PC-3 (cell line): Measurements from ENCODE around the gene SOD1. TPM values are rescaled to one million over a fixed set of nuclear protein-coding genes. Genes with fewer than 3 reads are reported as not detected.

Experiments
- ATAC-seq: fragments of 200-7000 bp; cut with Tn5 transposase; 2 replicates; pipeline ENCODE4 v1.9.1; 2020; ENCODE audit warnings: mild to moderate bottlenecking, moderate library complexity
- BruUV-seq: library from RNA; stranded (reverse); fragments of 400-500 nt; replicated peaks from 2 replicates; lab custom pipeline; 2021; lab: Mats Ljungman, UMichigan
- CTCF ChIA-PET: fragments of 300-600 bp; sonication (Branson Sonifier 250); formaldehyde crosslinking; loops from one replicate; lab custom pipeline; 2022; ENCODE audit warnings: antibody characterized with exemption; lab: Charles Lee
- POLR2A ChIA-PET: fragments of 300-600 bp; sonication (Branson Sonifier 250); formaldehyde crosslinking; loops from one replicate; lab custom pipeline; 2022; ENCODE audit warnings: antibody characterized with exemption; ENCODE audit not compliant: unreplicated experiment; lab: Charles Lee
- DNase-seq: peaks from one replicate; pipeline ENCODE4 v3.0.0-alpha.2; 2015
- H2AFZ ChIP-seq: fragments of 300-600 bp; sonication (generic); 2 replicates; pipeline ENCODE4 v1.6.0; 2016; ENCODE audit warnings: antibody characterized with exemption, low read length
- H3F3A ChIP-seq: fragments of 300-600 bp; sonication (generic); one replicate; pipeline ENCODE4 v1.6.0; 2017; ENCODE audit warnings: antibody characterized with exemption, low read length, control low read depth, mild to moderate bottlenecking; ENCODE audit not compliant: unreplicated experiment
- H3K27ac ChIP-seq: fragments of 300-600 bp; sonication (generic); 2 replicates; pipeline ENCODE4 v1.5.1; 2016; ENCODE audit warnings: mild to moderate bottlenecking, low read length
- H3K27me3 ChIP-seq: fragments of 300-600 bp; sonication (generic); 2 replicates; pipeline ENCODE4 v1.6.1; 2016; ENCODE audit warnings: low read length, mixed read lengths
- H3K36me3 ChIP-seq: fragments of 300-600 bp; sonication (generic); 2 replicates; pipeline ENCODE4 v1.6.1; 2016; ENCODE audit warnings: low read depth, mixed run types, low read length, mixed read lengths
- H3K4me1 ChIP-seq: fragments of 300-600 bp; sonication (generic); 2 replicates; pipeline ENCODE4 v1.5.1; 2016; ENCODE audit warnings: low read length; ENCODE audit not compliant: insufficient read depth
- H3K4me2 ChIP-seq: fragments of 300-600 bp; sonication (generic); 2 replicates; pipeline ENCODE4 v1.6.0; 2016; ENCODE audit warnings: low read length
- H3K4me3 ChIP-seq: fragments of 300-600 bp; sonication (generic); 2 replicates; pipeline ENCODE4 v1.5.1; 2016; ENCODE audit warnings: mild to moderate bottlenecking, low read length, mixed read lengths
- H3K79me2 ChIP-seq: fragments of 300-600 bp; sonication (generic); 2 replicates; pipeline ENCODE4 v1.6.1; 2017; ENCODE audit warnings: low read length, mixed read lengths
- H3K9ac ChIP-seq: fragments of 300-600 bp; sonication (generic); 2 replicates; pipeline ENCODE4 v1.6.0; 2016; ENCODE audit warnings: mild to moderate bottlenecking, low read length
- H3K9me2 ChIP-seq: fragments of 300-600 bp; sonication (generic); replicated peaks from 2 replicates; pipeline ENCODE4 v1.6.1; 2016; ENCODE audit warnings: mixed run types, low read length, mixed read lengths
- H3K9me3 ChIP-seq: fragments of 300-600 bp; sonication (generic); 2 replicates; pipeline ENCODE4 v1.6.1; 2016; ENCODE audit warnings: low read length, mixed read lengths
- H4K20me1 ChIP-seq: fragments of 300-600 bp; sonication (generic); 2 replicates; pipeline ENCODE4 v1.6.1; 2016; ENCODE audit warnings: low read length, mixed read lengths
- CTCF ChIP-seq: fragments of 300-600 bp; sonication (generic); conservative IDR thresholded peaks from 2 replicates; pipeline ENCODE4 v1.5.1; 2017; ENCODE audit warnings: antibody characterized with exemption, low read depth, mild to moderate bottlenecking, low read length
- EZH2 ChIP-seq: fragments of 300-600 bp; sonication (generic); IDR thresholded peaks from one replicate; pipeline ENCODE4 v1.6.1; 2017; ENCODE audit warnings: antibody characterized with exemption, mild to moderate bottlenecking, low read length; ENCODE audit not compliant: unreplicated experiment
- EZH2phosphoT487 ChIP-seq: fragments of 300-600 bp; sonication (generic); IDR thresholded peaks from 2 replicates; pipeline ENCODE4 v1.6.1; 2018; ENCODE audit warnings: mild to moderate bottlenecking, antibody characterized with exemption, low read length, borderline replicate concordance
- intact Hi-C: fragments of 100-400 bp; cut with micrococcal nuclease; formaldehyde crosslinking; loops from 2 replicates; pipeline ENCODE4 v1.9.0; 2023
- total RNA-seq: library from RNA; depleted of rRNA; stranded (reverse); fragments of >200 nt; gene quantifications from 2 replicates; pipeline ENCODE4 v1.2.3, GENCODE V29; 2014

Gene SOD1
- total RNA-seq, 1 experiment from 2014 or later, result 409 TPM

GRCh38 chr21:31675960-31676359 is 16.5 kb downstream of the SOD1 start:
- Histone ChIP-seq H3F3A (no peaks in the 10 kb centered on the region), H3K4me1 (no peaks in the 10 kb centered on the region), H3K9me3 (no peaks in the 10 kb centered on the region), H3K4me3 (no peak overlapping the region), H4K20me1 (no peaks in the 10 kb centered on the region), H3K27ac (no peak overlapping the region), H3K9me2 (no peaks in the 10 kb centered on the region), H3K9ac (no peak overlapping the region), H3K4me2 (no peak overlapping the region), H2AFZ (no peak overlapping the region), H3K79me2 (no peaks in the 10 kb centered on the region), H3K36me3 (0 out of 2 replicates have a peak, but pooled peaks cover 17% of the 10 kb centered on the region), H3K27me3 (no peaks in the 10 kb centered on the region)
- TF ChIP-seq EZH2phosphoT487 (no peak), CTCF (no peak), EZH2 (no peak)
- intact Hi-C loops, result no loop called here
- ChIA-PET POLR2A (no interaction called here), CTCF (no interaction called here)
- no TSS peak for BruUV-seq
- ATAC-seq (no peak), DNase-seq (no peak)

DNA sequence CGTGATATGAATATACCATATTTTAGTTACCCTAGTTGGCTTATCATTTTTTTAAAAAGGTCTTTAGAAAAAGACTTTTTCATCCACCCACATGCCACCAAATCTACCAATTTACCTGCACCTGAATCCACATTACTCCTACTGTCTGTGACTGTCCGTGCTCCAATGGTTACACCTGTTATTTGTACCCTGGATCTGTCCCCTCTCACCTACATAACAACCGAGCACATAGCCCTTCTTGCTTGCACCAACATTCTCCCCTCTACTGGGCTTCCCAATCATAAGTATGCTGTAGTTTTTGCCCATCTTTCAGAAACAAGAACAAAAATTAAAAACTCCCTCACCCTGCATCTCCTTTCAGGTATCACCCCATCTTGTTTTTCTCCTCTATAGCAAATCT is 17.6 kb downstream of the SOD1 start:
- Histone ChIP-seq H2AFZ (no peak overlapping the region), H3K27ac (no peak overlapping the region), H3F3A (no peaks in the 10 kb centered on the region), H3K4me3 (no peak overlapping the region), H3K9me3 (no peaks in the 10 kb centered on the region), H3K9ac (no peak overlapping the region), H3K36me3 (peaks cover 23% of the 10 kb centered on the region; the same call in 1 of the 2 replicates), H3K9me2 (no peaks in the 10 kb centered on the region), H3K79me2 (no peaks in the 10 kb centered on the region), H3K4me1 (no peaks in the 10 kb centered on the region), H4K20me1 (no peaks in the 10 kb centered on the region), H3K4me2 (no peak overlapping the region), H3K27me3 (no peaks in the 10 kb centered on the region)
- CTCF ChIA-PET, result no interaction called here
- POLR2A ChIA-PET, result no interaction called here
- TF ChIP-seq CTCF (no peak), EZH2phosphoT487 (no peak), EZH2 (no peak)
- ATAC-seq (no peak), DNase-seq (no peak)
- intact Hi-C loops, result no loop called here
- no TSS peak for BruUV-seq

- H3K9me2 ChIP-seq, result no peaks in the 10 kb centered on the region
- no peak overlapping the region for H3K4me3 ChIP-seq
- no peak overlapping the region for H2AFZ ChIP-seq
- H3K9me3 ChIP-seq, result no peaks in the 10 kb centered on the region
- no peaks in the 10 kb centered on the region for H3K79me2 ChIP-seq
- no peak for ATAC-seq
- peaks cover 34% of the 10 kb centered on the region; the same call in 1 of the 2 replicates for H3K36me3 ChIP-seq
- TF ChIP-seq EZH2 (no peak), CTCF (no peak), EZH2phosphoT487 (no peak)
- no peaks in the 10 kb centered on the region for H3F3A ChIP-seq
- no TSS peak for BruUV-seq
- H3K27ac ChIP-seq, result no peak overlapping the region
- POLR2A ChIA-PET, result interaction anchor here (0.5 kb wide), 1 partner anchor 9 kb away, joined by 3 read pairs; no protein-coding TSS in a partner anchor
- H3K27me3 ChIP-seq, result no peaks in the 10 kb centered on the region
- H3K4me2 ChIP-seq, result no peak overlapping the region
- H4K20me1 ChIP-seq, result no peaks in the 10 kb centered on the region
- DNase-seq, result no peak
- CTCF ChIA-PET, result interaction anchor here (0.6 kb wide), 1 partner anchor 255 kb away, joined by 4 read pairs; no protein-coding TSS in a partner anchor
- no peaks in the 10 kb centered on the region for H3K4me1 ChIP-seq
- no peak overlapping the region for H3K9ac ChIP-seq
- intact Hi-C loops, result no loop called here
Measured at GRCh38 chr21:31678478-31678877, 19.0 kb downstream of the SOD1 start.
